Epithelial cell of esophagus (primary cell): ENCODE measurements around the gene RASEF.

ENCODE experiments used
- DNase-seq: peaks from one replicate; pipeline ENCODE4 v3.0.0; 2010; ENCODE audit warnings: low read depth
- H3K4me3 ChIP-seq: 2 replicates; pipeline ENCODE4 v1.5.1; 2011; ENCODE audit warnings: mild to moderate bottlenecking, low read length, control low read depth
- TF ChIP-seq, protein P1 (sequence below): IDR thresholded peaks from 2 replicates; pipeline ENCODE4 v1.5.1; 2011; ENCODE audit warnings: low read depth, mild to moderate bottlenecking, low read length, control low read depth, inconsistent platforms; ENCODE audit not compliant: insufficient read depth; ENCODE audit errors: missing control alignments

Gene RASEF

DNA sequence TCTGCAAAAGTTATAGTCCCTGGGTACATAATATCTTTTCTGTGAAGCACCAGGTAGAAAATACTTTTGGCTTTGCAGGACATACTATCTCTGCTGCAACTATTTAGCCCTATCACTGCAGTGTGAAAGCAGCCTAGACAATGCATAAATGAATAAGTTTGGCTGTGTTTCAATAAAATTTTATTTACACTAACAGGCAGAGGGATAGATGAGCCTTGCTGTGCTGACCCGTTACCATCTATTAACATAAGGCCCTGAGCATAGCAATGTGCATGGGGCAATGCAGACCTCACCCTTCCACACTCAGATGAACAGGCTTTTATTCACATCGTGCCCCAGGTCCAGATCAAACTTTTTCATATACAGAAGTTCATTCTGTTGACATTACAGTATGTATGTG lies 27.8 kb downstream of the RASEF start:
- no peak for DNase-seq
- no peak overlapping the region for H3K4me3 ChIP-seq
- TF ChIP-seq, protein P1, sequence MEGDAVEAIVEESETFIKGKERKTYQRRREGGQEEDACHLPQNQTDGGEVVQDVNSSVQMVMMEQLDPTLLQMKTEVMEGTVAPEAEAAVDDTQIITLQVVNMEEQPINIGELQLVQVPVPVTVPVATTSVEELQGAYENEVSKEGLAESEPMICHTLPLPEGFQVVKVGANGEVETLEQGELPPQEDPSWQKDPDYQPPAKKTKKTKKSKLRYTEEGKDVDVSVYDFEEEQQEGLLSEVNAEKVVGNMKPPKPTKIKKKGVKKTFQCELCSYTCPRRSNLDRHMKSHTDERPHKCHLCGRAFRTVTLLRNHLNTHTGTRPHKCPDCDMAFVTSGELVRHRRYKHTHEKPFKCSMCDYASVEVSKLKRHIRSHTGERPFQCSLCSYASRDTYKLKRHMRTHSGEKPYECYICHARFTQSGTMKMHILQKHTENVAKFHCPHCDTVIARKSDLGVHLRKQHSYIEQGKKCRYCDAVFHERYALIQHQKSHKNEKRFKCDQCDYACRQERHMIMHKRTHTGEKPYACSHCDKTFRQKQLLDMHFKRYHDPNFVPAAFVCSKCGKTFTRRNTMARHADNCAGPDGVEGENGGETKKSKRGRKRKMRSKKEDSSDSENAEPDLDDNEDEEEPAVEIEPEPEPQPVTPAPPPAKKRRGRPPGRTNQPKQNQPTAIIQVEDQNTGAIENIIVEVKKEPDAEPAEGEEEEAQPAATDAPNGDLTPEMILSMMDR: no peak

DNA sequence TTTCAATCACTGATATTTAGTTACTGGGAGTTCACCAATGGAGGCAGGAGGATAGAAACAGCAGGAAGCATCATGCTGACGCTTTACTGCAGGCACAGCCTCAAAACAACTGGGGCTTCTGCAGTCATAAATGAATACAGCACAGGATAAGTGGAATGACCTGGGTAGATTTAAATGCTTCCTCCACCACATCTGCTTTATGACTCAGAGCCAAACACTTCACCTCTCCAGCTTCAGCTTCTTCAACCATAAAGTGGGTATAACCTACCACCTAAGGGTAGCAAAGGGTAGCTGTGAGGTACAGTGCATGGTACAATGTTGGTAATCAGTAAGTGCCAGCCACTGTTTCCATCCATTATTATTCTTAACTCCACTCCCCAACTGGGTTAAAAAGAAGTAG lies 28.4 kb downstream of the RASEF start:
- TF ChIP-seq, protein P1: no peak
- DNase-seq: peak; percentile 48

DNA sequence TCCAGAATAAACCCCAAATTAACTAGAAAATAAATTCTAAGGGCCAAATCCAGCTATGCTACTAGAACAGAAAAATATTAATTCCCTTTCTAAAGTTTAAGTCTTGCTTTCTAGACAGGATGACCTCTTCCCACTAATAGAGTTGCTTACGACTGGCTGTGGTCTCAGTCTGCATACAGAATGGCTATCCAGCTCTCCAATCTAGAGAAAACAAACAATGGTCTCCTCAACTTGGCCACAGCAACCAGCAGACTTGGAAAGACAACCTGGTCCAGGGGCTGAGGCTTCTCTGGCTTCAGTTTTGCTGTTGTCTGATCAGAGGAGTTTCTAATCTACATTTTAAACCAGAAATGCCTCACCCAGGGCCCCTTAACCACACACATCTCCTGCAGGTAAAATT lies 28.9 kb downstream of the RASEF start:
- no peak for DNase-seq
- H3K4me3 ChIP-seq: no peak overlapping the region
- TF ChIP-seq, protein P1: no peak

More for the DNA sequence above, 28.4 kb downstream of the RASEF start:
- no peak overlapping the region for H3K4me3 ChIP-seq

DNA sequence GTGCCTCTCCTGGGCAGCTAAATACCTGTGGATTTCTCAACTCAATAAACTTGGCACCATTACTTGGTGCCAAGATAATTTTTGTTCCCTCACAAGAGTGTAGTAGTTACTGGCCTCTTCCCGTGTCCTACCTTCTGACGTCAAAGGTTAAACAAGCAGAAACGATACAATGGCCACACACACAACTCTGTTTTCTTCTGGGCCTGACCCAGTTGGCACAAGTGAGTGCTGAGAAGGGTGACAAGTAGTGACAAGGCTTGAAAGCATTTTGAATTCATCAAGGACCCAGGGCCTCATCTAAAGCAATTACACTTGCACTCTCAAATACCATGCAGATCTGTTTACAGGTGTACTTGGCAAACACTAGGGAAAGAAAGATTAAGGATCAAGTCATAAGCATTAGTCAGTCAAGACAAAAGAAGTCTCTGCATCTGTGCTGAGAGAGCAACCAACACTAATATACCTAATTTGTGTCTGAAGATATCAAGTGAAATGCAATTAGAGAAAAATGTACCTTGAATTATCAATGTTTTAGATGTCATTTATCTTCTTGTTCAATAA lies 30.8 kb downstream of the RASEF start:
- DNase-seq: peak; percentile 62
- TF ChIP-seq, protein P1: no peak

DNA sequence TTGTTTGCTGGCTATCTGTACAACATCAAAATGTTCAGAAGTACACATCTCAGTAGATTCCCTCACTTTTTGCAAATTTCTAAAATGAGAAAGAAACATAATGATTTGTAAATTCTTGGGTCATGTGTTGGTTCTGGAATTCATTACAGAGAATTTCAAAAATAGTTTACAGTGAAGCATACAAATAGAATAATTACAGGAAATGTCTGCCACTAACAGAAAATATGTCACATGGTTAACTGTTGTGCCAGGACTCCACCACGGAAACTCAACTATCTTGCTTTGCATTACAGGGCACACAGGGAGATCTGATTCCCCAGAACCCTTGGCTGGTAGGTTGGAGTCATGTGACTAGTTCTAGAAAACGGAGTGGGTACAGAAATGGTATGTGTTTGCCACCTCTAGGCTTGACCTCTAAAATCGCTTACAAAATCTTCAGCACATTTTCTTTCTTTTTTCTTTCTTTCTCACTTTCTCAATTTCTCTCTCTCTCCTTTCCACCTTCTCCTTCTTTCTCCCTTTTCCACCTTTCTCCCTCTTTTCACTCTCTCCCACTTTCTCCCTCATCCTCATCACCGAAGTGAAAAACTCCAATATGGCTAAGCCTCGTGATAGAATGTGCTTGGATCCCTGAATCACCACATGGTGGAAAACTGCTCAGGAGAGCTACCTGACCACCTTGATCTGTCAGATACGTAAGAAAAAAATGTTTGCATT lies 32.4 kb downstream of the RASEF start:
- DNase-seq: peak; percentile 35

More for the DNA sequence above, 30.8 kb downstream of the RASEF start:
- H3K4me3 ChIP-seq: no peak overlapping the region

DNA sequence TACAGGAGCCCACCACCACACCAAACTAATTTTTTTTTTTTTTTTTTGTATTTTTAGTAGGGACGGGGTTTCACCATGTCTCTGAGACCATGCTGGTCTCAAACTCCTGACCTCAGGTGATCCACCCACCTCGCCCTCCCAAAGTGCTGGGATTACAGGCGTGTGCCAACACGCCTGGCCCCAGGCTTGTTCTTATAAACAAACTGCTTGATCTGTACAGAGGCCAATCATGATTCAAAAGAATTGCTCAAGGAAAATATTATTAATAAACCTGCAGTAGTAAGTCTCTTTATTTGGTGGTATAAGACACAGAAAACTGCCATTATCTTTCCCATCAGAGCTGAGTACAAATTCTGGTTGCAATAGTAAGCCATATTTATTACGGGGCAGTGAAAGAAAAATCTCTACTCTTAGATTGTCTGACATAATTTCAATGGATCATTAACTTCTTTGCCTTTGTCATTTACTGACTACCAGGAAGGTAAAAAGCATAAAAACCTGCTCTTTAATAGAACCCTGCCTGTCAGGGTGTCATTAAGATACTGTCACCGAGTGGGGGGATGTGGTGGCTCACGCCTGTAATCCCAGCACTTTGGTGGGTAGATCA lies 33.3 kb downstream of the RASEF start:
- peak; percentile 88 for DNase-seq
- TF ChIP-seq, protein P1: no peak
- H3K4me3 ChIP-seq: no peak overlapping the region

More for the DNA sequence above, 32.4 kb downstream of the RASEF start:
- H3K4me3 ChIP-seq: no peak overlapping the region
- TF ChIP-seq, protein P1: no peak
